Stimulated activated CD4-positive, alpha-beta T cell treated with anti-CD3 and anti-CD28 coated beads, Interleukin-12 subunit alpha, Interleukin-12 subunit beta, amount 100 ng/mL, for 24 hours (primary cell): ENCODE measurements around the gene CD81.

Experiments used
- DNase-seq, 2 experiments: peaks; one replicate each; pipeline ENCODE4 v3.0.0-alpha.2; 2020; ENCODE audit warnings: low read depth in 2 of 2

Gene CD81

GRCh38 chr11:2421226-2421994 is 44.3 kb downstream of the CD81 start:
- no peak for DNase-seq

GRCh38 chr11:2421996-2422395 is 44.9 kb downstream of the CD81 start:
- no peak for DNase-seq

- no peak for DNase-seq
Measured at GRCh38 chr11:2422461-2423156, 45.5 kb downstream of the CD81 start.

GRCh38 chr11:2423157-2424025 is 46.3 kb downstream of the CD81 start:
- no peak for DNase-seq

GRCh38 chr11:2424811-2425495 is 47.8 kb downstream of the CD81 start:
- no peak for DNase-seq

- DNase-seq: no peak
Measured at GRCh38 chr11:2425506-2425905, 48.4 kb downstream of the CD81 start.

GRCh38 chr11:2426221-2426620 is 49.1 kb downstream of the CD81 start:
- DNase-seq: no peak

- no peak for DNase-seq
Measured at GRCh38 chr11:2426826-2427521, 49.9 kb downstream of the CD81 start.

- DNase-seq: no peak
Measured at GRCh38 chr11:2427721-2428321, 50.7 kb downstream of the CD81 start.

- peak; percentile 77 to 85 for DNase-seq
Measured at GRCh38 chr11:2428322-2428795, 51.2 kb downstream of the CD81 start.

GRCh38 chr11:2431395-2431794 is 54.3 kb downstream of the CD81 start:
- DNase-seq: no peak

GRCh38 chr11:2432171-2432621 is 55.1 kb downstream of the CD81 start:
- DNase-seq: no peak

- no peak for DNase-seq
Measured at GRCh38 chr11:2432628-2433071, 55.5 kb downstream of the CD81 start.

GRCh38 chr11:2433106-2433925 is 56.2 kb downstream of the CD81 start:
- DNase-seq: no peak

- DNase-seq: no peak
Measured at GRCh38 chr11:2434008-2434407, 56.9 kb downstream of the CD81 start.

- no peak for DNase-seq
Measured at GRCh38 chr11:2434506-2435255, 57.6 kb downstream of the CD81 start.

- no peak for DNase-seq
Measured at GRCh38 chr11:2435288-2436012, 58.3 kb downstream of the CD81 start.

GRCh38 chr11:2436013-2436520 is 59.0 kb downstream of the CD81 start:
- DNase-seq: no peak
